Peyer's patch (tissue), 4 donors: Measurements from ENCODE around the gene ADARB1.

Source experiments
- POLR2A ChIP-seq, 2 donors: fragments of 450-650 bp; IDR thresholded peaks; one replicate each; pipeline ENCODE4 v1.5.1; 2017; ENCODE audit warnings: antibody characterized with exemption in 2 of 2, mild to moderate bottlenecking in 2 of 2, moderate library complexity in 2 of 2
- TF ChIP-seq, protein P1 (sequence below), 6 experiments: fragments of 450-650 bp in 4 of 6; fragments of 200-600 bp in 2 of 6; sonication (generic) in 1 of 6; IDR thresholded peaks; one replicate each; pipeline ENCODE4 v1.5.1; 2017 to 2019; ENCODE audit warnings: antibody characterized with exemption in 6 of 6, mild to moderate bottlenecking in 3 of 6, moderate library complexity in 1 of 6

DNA sequence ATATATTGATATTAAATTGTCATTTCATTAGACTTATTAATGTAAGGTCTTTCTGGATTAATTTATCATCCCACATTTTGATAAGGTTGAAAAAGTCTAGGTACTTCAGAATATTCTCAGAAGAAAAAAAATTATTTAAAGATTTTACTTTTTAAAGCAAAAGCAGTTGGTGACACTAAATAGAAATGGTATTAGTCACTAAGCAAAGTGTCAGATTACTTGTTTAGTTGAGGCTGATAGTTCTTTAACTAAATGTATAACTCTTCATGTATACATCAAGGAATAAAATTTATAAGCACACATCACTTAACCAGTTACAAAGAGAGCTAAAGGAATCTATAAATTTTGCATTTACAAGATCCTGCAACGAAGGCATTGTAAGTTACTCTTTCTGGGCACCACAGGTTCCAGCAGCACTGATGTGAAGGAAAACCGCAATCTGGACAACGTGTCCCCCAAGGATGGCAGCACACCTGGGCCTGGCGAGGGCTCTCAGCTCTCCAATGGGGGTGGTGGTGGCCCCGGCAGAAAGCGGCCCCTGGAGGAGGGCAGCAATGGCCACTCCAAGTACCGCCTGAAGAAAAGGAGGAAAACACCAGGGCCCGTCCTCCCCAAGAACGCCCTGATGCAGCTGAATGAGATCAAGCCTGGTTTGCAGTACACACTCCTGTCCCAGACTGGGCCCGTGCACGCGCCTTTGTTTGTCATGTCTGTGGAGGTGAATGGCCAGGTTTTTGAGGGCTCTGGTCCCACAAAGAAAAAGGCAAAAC lies 101.1 kb downstream of the ADARB1 start:
- TF ChIP-seq, protein P1, sequence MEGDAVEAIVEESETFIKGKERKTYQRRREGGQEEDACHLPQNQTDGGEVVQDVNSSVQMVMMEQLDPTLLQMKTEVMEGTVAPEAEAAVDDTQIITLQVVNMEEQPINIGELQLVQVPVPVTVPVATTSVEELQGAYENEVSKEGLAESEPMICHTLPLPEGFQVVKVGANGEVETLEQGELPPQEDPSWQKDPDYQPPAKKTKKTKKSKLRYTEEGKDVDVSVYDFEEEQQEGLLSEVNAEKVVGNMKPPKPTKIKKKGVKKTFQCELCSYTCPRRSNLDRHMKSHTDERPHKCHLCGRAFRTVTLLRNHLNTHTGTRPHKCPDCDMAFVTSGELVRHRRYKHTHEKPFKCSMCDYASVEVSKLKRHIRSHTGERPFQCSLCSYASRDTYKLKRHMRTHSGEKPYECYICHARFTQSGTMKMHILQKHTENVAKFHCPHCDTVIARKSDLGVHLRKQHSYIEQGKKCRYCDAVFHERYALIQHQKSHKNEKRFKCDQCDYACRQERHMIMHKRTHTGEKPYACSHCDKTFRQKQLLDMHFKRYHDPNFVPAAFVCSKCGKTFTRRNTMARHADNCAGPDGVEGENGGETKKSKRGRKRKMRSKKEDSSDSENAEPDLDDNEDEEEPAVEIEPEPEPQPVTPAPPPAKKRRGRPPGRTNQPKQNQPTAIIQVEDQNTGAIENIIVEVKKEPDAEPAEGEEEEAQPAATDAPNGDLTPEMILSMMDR (IDR thresholded peaks at IDR 0.05) = no peak
- no peak for TF ChIP-seq POLR2A (IDR thresholded peaks at IDR 0.05)
